Measurements from ENCODE around the gene CRTC1.

Gene CRTC1

GRCh38 chr19:18650468-18651041 lies 32.9 kb upstream of the CRTC1 start:
- FAIRE-seq: no peak
- no peak for DNase-seq (ENCODE audit: insufficient read length, low spot score)

GRCh38 chr19:18651300-18651699 lies 32.2 kb upstream of the CRTC1 start:
- FAIRE-seq: no peak
- no peak for DNase-seq (ENCODE audit: insufficient read length, low spot score)

GRCh38 chr19:18651733-18652132 lies 31.7 kb upstream of the CRTC1 start:
- DNase-seq (ENCODE audit: insufficient read length, low spot score) (no peak), FAIRE-seq (no peak)

- FAIRE-seq: peak; percentile 33
- no peak for DNase-seq (ENCODE audit: insufficient read length, low spot score)
Measured at GRCh38 chr19:18653853-18654252, 29.6 kb upstream of the CRTC1 start.

GRCh38 chr19:18654469-18654868 lies 29.0 kb upstream of the CRTC1 start:
- FAIRE-seq (peak; percentile 73), DNase-seq (ENCODE audit: insufficient read length, low spot score) (no peak)

- FAIRE-seq (no peak), DNase-seq (ENCODE audit: insufficient read length, low spot score) (no peak)
Measured at GRCh38 chr19:18655173-18655844, 28.2 kb upstream of the CRTC1 start.

- no peak for DNase-seq (ENCODE audit: insufficient read length, low spot score)
- no peak for FAIRE-seq
Measured at GRCh38 chr19:18656337-18657086, 27.0 kb upstream of the CRTC1 start.

- DNase-seq (ENCODE audit: insufficient read length, low spot score): peak; percentile 56
- peak; percentile 13 for FAIRE-seq
Measured at GRCh38 chr19:18657590-18658365, 25.7 kb upstream of the CRTC1 start.

- FAIRE-seq (no peak), DNase-seq (ENCODE audit: insufficient read length, low spot score) (no peak)
Measured at GRCh38 chr19:18658366-18658855, 25.1 kb upstream of the CRTC1 start.

GRCh38 chr19:18659281-18660050 lies 24.0 kb upstream of the CRTC1 start:
- DNase-seq (ENCODE audit: insufficient read length, low spot score): no peak
- FAIRE-seq: no peak

- DNase-seq (ENCODE audit: insufficient read length, low spot score) (peak; percentile 89), FAIRE-seq (peak; percentile 97)
Measured at GRCh38 chr19:18660051-18660910, 23.2 kb upstream of the CRTC1 start.

- FAIRE-seq (peak; percentile 40), DNase-seq (ENCODE audit: insufficient read length, low spot score) (no peak)
Measured at GRCh38 chr19:18660939-18661670, 22.4 kb upstream of the CRTC1 start.

GRCh38 chr19:18662972-18663732 lies 20.3 kb upstream of the CRTC1 start:
- peak; percentile 53 for DNase-seq (ENCODE audit: insufficient read length, low spot score)
- peak; percentile 55 for FAIRE-seq

GRCh38 chr19:18663940-18664530 lies 19.4 kb upstream of the CRTC1 start:
- FAIRE-seq (peak; percentile 4), DNase-seq (ENCODE audit: insufficient read length, low spot score) (no peak)

GRCh38 chr19:18665771-18666202 lies 17.7 kb upstream of the CRTC1 start:
- DNase-seq (ENCODE audit: insufficient read length, low spot score) (no peak), FAIRE-seq (no peak)

GRCh38 chr19:18666317-18666716 lies 17.2 kb upstream of the CRTC1 start:
- no peak for FAIRE-seq
- DNase-seq (ENCODE audit: insufficient read length, low spot score): no peak

- no peak for FAIRE-seq
- DNase-seq (ENCODE audit: insufficient read length, low spot score): no peak
Measured at GRCh38 chr19:18666784-18667183, 16.7 kb upstream of the CRTC1 start.

Data from HTR-8/SVneo (cell line).